Suprapubic skin (tissue), 4 donors: ENCODE results near the gene CHST13. TPM values are rescaled to one million over a fixed set of nuclear protein-coding genes. Genes with fewer than 3 reads are reported as not detected.

ENCODE experiments used
- DNase-seq, 2 donors: peaks; one replicate each; pipeline ENCODE4 v3.0.0-alpha.2; 2019; ENCODE audit warnings: low spot score in 2 of 2
- H3K27ac ChIP-seq: fragments of 200-600 bp; sonication (generic); one replicate; pipeline ENCODE4 v1.5.1; 2019
- H3K27me3 ChIP-seq: fragments of 200-600 bp; sonication (generic); one replicate; pipeline ENCODE4 v1.5.1; 2019
- H3K36me3 ChIP-seq: fragments of 200-600 bp; sonication (generic); one replicate; pipeline ENCODE4 v1.5.1; 2019
- H3K4me1 ChIP-seq: fragments of 200-600 bp; sonication (generic); one replicate; pipeline ENCODE4 v1.5.1; 2019
- H3K4me3 ChIP-seq: fragments of 200-600 bp; sonication (generic); one replicate; pipeline ENCODE4 v1.5.1; 2019; ENCODE audit warnings: mild to moderate bottlenecking
- H3K9me3 ChIP-seq: fragments of 200-600 bp; sonication (generic); one replicate; pipeline ENCODE4 v1.5.1; 2019
- EP300 ChIP-seq: sonication (generic); formaldehyde crosslinking; IDR thresholded peaks from one replicate; pipeline ENCODE4 v1.6.1; 2017; ENCODE audit warnings: antibody characterized with exemption
- POLR2A ChIP-seq, 2 donors: fragments of 450-650 bp; IDR thresholded peaks; one replicate each; pipeline ENCODE4 v1.6.1; 2017; ENCODE audit warnings: antibody characterized with exemption in 2 of 2, mild to moderate bottlenecking in 2 of 2, moderate library complexity in 2 of 2
- POLR2AphosphoS5 ChIP-seq, 3 donors: sonication (generic); formaldehyde crosslinking; IDR thresholded peaks; one replicate each; pipeline ENCODE4 v1.6.1; 2017; ENCODE audit warnings: antibody characterized with exemption in 3 of 3
- WGBS: methylation state at CpG from one replicate; pipeline ENCODE4 v1.1.5; 2018; 5-methylcytosine and 5-hydroxymethylcytosine counted together
- total RNA-seq, 4 donors: library from RNA; depleted of rRNA; stranded (reverse); fragments of >200 nt; gene quantifications; one replicate each; pipeline ENCODE4 v1.1.0, GENCODE V29; 2016
- TF ChIP-seq, protein P1 (sequence below), 2 donors: fragments of 200-600 bp in 1 of 2; fragments of 450-650 bp in 1 of 2; sonication (generic) in 1 of 2; IDR thresholded peaks; one replicate each; pipeline ENCODE4 v1.5.1; 2016 to 2019; ENCODE audit warnings: antibody characterized with exemption in 2 of 2, mild to moderate bottlenecking in 1 of 2, moderate library complexity in 1 of 2

CHST13 gene
- total RNA-seq, 4 donors from 2014 or later: not detected

DNA sequence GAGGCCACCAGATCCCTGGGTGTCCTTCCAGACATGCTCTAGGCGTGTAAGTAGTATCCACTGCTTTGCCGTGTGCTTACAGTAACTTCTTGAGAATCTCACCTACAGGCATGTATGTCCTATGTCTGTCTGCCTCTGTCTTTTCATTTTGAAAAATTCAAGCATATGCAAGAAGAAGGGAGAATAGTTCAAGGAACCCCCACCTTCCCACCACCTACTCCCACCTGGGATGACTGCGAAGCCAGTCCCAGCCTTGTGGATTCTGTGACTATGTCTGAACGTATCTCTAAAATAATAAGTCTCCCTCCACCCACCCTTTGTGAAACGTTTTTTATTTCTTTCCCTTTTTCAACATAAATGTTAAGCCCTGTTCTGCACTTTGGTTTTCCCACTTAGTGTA lies 15.0 kb downstream of the CHST13 start:
- no peaks in the 10 kb centered on the region for H3K9me3 ChIP-seq
- no peaks in the 10 kb centered on the region for H3K36me3 ChIP-seq
- no peak overlapping the region for H3K27ac ChIP-seq
- H3K4me1 ChIP-seq: peaks cover 9% of the 10 kb centered on the region
- no peak for TF ChIP-seq EP300
- no peak for TF ChIP-seq POLR2AphosphoS5 (IDR thresholded peaks at IDR 0.05)
- no peak for TF ChIP-seq POLR2A (IDR thresholded peaks at IDR 0.05)
- TF ChIP-seq, protein P1, sequence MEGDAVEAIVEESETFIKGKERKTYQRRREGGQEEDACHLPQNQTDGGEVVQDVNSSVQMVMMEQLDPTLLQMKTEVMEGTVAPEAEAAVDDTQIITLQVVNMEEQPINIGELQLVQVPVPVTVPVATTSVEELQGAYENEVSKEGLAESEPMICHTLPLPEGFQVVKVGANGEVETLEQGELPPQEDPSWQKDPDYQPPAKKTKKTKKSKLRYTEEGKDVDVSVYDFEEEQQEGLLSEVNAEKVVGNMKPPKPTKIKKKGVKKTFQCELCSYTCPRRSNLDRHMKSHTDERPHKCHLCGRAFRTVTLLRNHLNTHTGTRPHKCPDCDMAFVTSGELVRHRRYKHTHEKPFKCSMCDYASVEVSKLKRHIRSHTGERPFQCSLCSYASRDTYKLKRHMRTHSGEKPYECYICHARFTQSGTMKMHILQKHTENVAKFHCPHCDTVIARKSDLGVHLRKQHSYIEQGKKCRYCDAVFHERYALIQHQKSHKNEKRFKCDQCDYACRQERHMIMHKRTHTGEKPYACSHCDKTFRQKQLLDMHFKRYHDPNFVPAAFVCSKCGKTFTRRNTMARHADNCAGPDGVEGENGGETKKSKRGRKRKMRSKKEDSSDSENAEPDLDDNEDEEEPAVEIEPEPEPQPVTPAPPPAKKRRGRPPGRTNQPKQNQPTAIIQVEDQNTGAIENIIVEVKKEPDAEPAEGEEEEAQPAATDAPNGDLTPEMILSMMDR (IDR thresholded peaks at IDR 0.05): no peak
- H3K27me3 ChIP-seq: peaks cover 64% of the 10 kb centered on the region
- no peak overlapping the region for H3K4me3 ChIP-seq
- 38% methylated on average over 5 of the region's 5 CpGs for WGBS
- no peak for DNase-seq

DNA sequence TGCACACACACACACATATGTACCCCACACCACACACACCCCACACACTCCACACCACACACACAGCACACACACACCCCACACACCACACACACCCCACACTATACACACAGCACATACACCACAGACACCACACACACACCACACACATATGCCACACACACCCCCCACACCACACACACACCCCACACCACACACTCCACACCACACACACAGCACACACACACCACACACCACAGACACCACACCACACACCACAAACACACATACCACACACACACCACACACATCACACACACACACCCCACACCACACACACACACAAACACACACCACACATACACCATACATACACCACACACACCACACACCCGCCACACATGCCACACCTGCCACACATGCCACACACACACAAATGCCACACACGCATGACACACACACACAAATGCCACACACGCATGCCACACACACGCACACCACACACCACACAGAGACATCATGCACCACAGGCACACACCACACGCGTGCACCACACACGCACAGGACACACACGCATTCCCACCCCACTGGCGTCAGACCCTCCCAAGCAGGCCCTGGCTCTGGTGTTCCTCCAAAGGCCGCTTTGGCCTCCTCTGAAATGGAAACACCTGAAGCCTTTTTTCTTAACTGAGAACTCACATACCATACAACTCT lies 15.7 kb downstream of the CHST13 start:
- TF ChIP-seq, protein P1 (IDR thresholded peaks at IDR 0.05): no peak
- TF ChIP-seq POLR2A (IDR thresholded peaks at IDR 0.05) (no peak), POLR2AphosphoS5 (IDR thresholded peaks at IDR 0.05) (no peak), EP300 (no peak)
- WGBS: 95% methylated on average over 10 of the region's 10 CpGs
- Histone ChIP-seq H3K36me3 (no peaks in the 10 kb centered on the region), H3K4me3 (no peak overlapping the region), H3K27me3 (peaks cover 59% of the 10 kb centered on the region), H3K27ac (no peak overlapping the region), H3K4me1 (peaks cover 9% of the 10 kb centered on the region), H3K9me3 (no peaks in the 10 kb centered on the region)
- peak in 1 of 2 donors; percentile 36 for DNase-seq

DNA sequence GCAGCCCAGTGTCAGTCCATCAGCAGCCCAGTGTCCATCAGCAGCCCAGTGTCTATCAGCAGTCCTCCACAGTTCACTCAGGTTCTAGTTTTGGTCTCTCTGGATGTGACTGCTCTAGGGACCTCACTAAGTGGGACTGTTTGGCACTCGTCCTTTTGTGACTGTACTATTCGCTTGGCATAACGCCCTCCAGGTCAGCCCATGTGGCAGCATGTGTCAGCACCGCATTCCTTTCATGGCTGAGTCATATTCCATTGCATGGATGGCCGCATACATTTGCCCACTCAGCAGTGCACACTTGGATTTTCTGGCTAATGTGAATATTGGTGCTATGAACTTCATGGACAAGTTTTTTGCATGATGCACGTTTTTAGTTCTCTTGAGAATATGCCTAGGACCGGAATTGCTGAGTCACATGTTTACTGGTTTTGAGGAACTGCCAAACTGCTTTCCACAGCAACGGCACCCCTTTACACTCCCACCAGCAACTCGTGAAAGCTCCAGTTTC lies 16.4 kb downstream of the CHST13 start:
- WGBS: 15% methylated on average over 9 of the region's 9 CpGs
- no peak overlapping the region for H3K27ac ChIP-seq
- DNase-seq: peak; percentile 48 to 59
- no peaks in the 10 kb centered on the region for H3K36me3 ChIP-seq
- no peak overlapping the region for H3K4me3 ChIP-seq
- TF ChIP-seq POLR2AphosphoS5 (IDR thresholded peaks at IDR 0.05): no peak
- no peak for TF ChIP-seq POLR2A (IDR thresholded peaks at IDR 0.05)
- TF ChIP-seq, protein P1 (IDR thresholded peaks at IDR 0.05): no peak
- no peak for TF ChIP-seq EP300
- peaks cover 9% of the 10 kb centered on the region for H3K4me1 ChIP-seq
- peaks cover 53% of the 10 kb centered on the region for H3K27me3 ChIP-seq
- H3K9me3 ChIP-seq: no peaks in the 10 kb centered on the region

DNA sequence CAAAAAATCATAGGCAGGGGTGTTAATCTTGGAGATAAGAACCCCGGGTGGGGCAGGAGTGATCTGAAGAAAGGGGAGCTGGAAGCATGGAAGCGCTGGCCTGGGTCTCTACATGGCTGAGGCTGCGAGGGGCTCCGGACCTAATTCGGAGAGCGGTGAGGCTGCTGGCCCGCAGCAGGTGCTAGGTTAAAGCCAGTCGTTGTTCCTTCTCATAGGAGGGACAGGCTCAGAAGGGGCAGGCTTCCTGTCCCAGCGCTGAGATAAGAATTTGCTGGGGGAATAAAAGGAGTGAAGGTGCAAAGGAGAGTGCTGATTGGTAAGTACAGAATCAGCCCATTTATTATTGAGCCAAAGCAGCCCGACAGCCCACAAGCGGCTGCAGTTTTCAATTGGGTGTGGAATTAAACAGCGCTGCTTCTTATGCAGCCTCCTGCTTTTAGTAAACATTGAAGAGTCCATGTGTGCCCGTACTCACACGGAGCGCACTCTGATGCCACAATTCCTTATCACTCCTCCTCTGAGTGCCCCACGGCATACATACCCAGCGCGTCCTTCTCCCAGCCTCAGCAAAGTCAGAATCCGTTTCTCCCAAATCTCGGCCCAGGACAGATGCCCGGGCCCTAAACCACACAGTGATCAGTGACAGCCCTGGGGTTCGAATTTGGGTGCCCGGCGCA lies 17.1 kb downstream of the CHST13 start:
- Histone ChIP-seq H3K36me3 (no peaks in the 10 kb centered on the region), H3K9me3 (no peaks in the 10 kb centered on the region), H3K4me3 (no peak overlapping the region), H3K4me1 (peaks cover 9% of the 10 kb centered on the region), H3K27ac (no peak overlapping the region), H3K27me3 (peaks cover 48% of the 10 kb centered on the region)
- 64% methylated on average over 18 of the region's 24 CpGs for WGBS
- TF ChIP-seq, protein P1 (IDR thresholded peaks at IDR 0.05): no peak
- TF ChIP-seq POLR2AphosphoS5 (IDR thresholded peaks at IDR 0.05) (no peak), EP300 (no peak), POLR2A (IDR thresholded peaks at IDR 0.05) (no peak)
- DNase-seq: peak; percentile 56 to 69
